Measurements from ENCODE around the gene RAD9A.

RAD9A gene

GRCh38 chr11:67440229-67441097, 48.7 kb downstream of the RAD9A start:
- DNase-seq (ENCODE audit: low read depth, low spot score), result no peak

DNA sequence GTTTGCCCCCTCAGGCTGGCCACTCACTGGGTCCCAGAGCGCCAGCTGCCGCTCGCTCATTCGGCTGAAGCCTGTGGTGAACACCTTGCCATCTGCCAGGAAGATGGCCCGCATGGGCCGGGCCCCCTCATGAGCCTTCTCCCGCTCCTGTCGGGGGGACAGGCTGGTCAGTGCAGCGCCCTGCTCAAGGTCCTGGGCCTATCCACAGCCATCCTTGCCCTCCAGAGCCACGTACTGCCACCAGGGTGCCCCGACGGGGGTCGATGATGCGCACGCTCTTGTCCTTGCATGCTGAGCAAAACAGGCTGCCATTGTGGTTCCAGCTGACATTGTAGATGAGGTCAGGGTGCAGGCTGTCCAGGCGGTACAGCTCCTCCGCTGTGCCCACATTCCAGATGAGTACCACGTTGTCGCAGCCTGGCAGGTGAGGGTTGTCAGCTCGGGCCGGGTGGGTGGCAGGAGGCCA, 49.3 kb downstream of the RAD9A start:
- no peak for DNase-seq (ENCODE audit: low read depth, low spot score)

- DNase-seq (ENCODE audit: low read depth, low spot score), result no peak
These were observed 50.1 kb downstream of the RAD9A start for GRCh38 chr11:67441731-67442351.

- no peak for DNase-seq (ENCODE audit: low read depth, low spot score)
These were observed 51.0 kb downstream of the RAD9A start for GRCh38 chr11:67442504-67443404.

DNA sequence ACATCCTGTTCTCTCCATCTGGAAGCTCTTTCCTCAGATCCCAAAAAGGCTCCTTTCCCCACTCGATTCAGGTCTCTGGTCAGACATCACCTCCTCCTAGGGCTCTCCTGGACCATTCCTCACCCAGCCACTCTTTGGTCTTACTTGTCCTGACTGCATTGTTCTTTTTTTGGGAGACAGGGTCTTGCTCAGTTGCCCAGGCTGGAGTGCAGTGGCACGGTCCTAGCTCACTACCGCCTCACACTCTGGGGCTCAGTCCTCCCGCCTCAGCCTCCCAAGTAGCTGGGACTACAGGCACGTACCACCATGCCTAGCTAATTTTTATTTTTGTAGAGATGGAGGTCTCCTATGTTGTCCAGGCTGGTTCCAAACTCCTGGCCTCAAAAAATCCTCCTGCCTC, 53.7 kb downstream of the RAD9A start:
- no peak for DNase-seq (ENCODE audit: low read depth, low spot score)

Measured in activated naive CD8-positive, alpha-beta T cell treated with anti-CD3 and anti-CD28 coated beads, Interleukin-2, amount 50 U/mL, for 16 hours (primary cell).